Ovary (tissue), 9 donors: ENCODE measurements around the gene KCNJ4. TPM values are rescaled to one million over a fixed set of nuclear protein-coding genes. Genes with fewer than 3 reads are reported as not detected.

Source experiments
- DNase-seq, 5 donors: peaks; one replicate each; pipeline ENCODE4 v3.0.0-alpha.2; 2019 to 2020
- H3K27ac ChIP-seq, 2 donors: fragments of 200-600 bp; one replicate each; pipeline versions ENCODE4 v1.5.1 to v1.8.0; 2019 to 2022
- H3K27me3 ChIP-seq: fragments of 200-600 bp; one replicate; pipeline ENCODE4 v1.8.0; 2022
- H3K36me3 ChIP-seq: fragments of 200-600 bp; sonication (generic); one replicate; pipeline ENCODE4 v1.5.1; 2019
- H3K4me1 ChIP-seq: one replicate; pipeline ENCODE4 v1.8.1; 2013; ENCODE audit warnings: mild to moderate bottlenecking, moderate library complexity; ENCODE audit not compliant: insufficient read depth
- H3K4me3 ChIP-seq: fragments of 200-600 bp; sonication (generic); one replicate; pipeline ENCODE4 v1.5.1; 2017
- H3K9me3 ChIP-seq, 2 donors: fragments of 200-600 bp in 1 of 2; sonication (generic) in 1 of 2; one replicate each; pipeline versions ENCODE4 v1.5.1 to v1.8.1; 2013 to 2019; ENCODE audit warnings: mild to moderate bottlenecking in 1 of 2, moderate library complexity in 1 of 2
- CTCF ChIP-seq, 3 donors: fragments of 450-650 bp in 2 of 3; fragments of 200-600 bp in 1 of 3; IDR thresholded peaks; one replicate each; pipeline versions ENCODE4 v1.5.1 to v1.8.0; 2016 to 2022; ENCODE audit warnings: antibody characterized with exemption in 3 of 3, mild to moderate bottlenecking in 1 of 3
- EP300 ChIP-seq: sonication (generic); formaldehyde crosslinking; IDR thresholded peaks from one replicate; pipeline ENCODE4 v1.6.1; 2017; ENCODE audit warnings: antibody characterized with exemption
- POLR2A ChIP-seq: fragments of 450-650 bp; IDR thresholded peaks from one replicate; pipeline ENCODE4 v1.6.1; 2017; ENCODE audit warnings: antibody characterized with exemption, mild to moderate bottlenecking, moderate library complexity
- WGBS, 3 donors: extraction: QIAGEN DNeasy Blood & Tissue Kit in 1 of 3; methylation state at CpG; one replicate each; pipeline versions ENCODE4 v1.1.5 to v1.1.7; 2013 to 2017; 5-methylcytosine and 5-hydroxymethylcytosine counted together
- intact Hi-C, 4 donors: fragments of 100-400 bp; cut with DNase I; formaldehyde crosslinking; loops; one replicate each; pipeline versions ENCODE4 v1.11.0 to v1.15.1; 2022 to 2023
- polyA plus RNA-seq, 2 donors: library from polyadenylated mRNA; stranded (reverse); fragments of 200-250 nt in 1 of 2; fragments of 350-450 nt in 1 of 2; fragmentation: Illumina TruSeq in 1 of 2; extraction: RNeasy Lipid Tissue Mini Kit (QIAGEN cat#74804) in 1 of 2; gene quantifications; one replicate each; pipeline ENCODE4 v1.2.3, GENCODE V29; 2013 to 2014
- total RNA-seq, 7 donors: library from RNA; depleted of rRNA in 2 of 7; stranded (reverse); fragments of >200 nt in 2 of 7; fragmentation: NEBNext Ultra II Directional in 3 of 7; extraction: Animal tissue kit (Norgen Biotek cat#: 25700) in 3 of 7; gene quantifications; one replicate each; pipeline versions ENCODE4 v1.1.0 to v1.2.4, GENCODE V29; 2016 to 2023
- donor health status: DM: no; HTN: no; CAD: no; lungs with moderate emphysema.
- donor health status: DM: no; HTN: no; CAD: no.
- donor health status: Bipolar disorder and iron deficiency.
- donor health status: DM: yes; HTN: yes; CAD: no.
- donor health status: DM: no; HTN: no; CAD: no.
- donor health status: DM: yes; HTN: yes; CAD: no.

KCNJ4 gene
- total and polyA plus RNA-seq, 9 donors = 0.02 to 0.62 TPM; not detected in 7

DNA sequence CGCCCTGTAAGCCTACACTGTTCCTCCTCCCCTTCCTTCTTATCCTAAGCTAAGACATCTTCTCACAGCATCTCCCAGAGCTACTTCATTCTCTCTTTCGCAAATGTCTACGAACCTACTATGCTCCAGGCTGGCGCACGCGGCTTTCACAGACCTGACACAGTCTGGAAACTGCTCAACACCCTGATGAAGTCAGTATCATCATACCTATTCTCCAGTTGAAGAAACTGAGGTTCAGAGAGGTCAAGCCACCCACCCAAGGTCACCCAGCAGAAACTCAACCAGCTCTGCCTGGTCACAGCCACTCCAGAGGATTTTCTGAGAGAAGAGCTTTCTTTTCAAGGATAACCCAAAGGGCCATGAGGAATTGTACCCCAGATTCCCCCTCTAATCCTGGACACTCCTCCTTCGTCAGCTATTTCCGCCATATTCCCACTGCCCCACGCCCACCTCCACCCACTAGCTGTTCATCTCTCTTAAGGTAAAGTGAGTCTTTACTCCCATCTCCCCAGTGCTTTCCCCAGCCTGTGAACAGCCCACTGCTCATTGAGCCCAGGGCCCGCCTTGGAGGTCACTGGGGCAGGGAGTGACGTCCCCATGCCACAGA lies 1.8 kb downstream of the KCNJ4 start:
- DNase-seq = no peak
- Histone ChIP-seq H3K4me1 (peaks cover 2% of the 10 kb centered on the region), H3K27ac (no peak overlapping the region), H3K36me3 (no peaks in the 10 kb centered on the region), H3K9me3 (no peaks in the 10 kb centered on the region), H3K4me3 (no peak overlapping the region), H3K27me3 (peaks cover 3% of the 10 kb centered on the region)
- WGBS, 3 donors = 75 to 80% (median 76%) methylated on average over 11 of the region's 11 CpGs
- TF ChIP-seq CTCF (IDR thresholded peaks at IDR 0.05) (no peak), POLR2A (no peak), EP300 (no peak)
- intact Hi-C loops = no loop called here

- DNase-seq = no peak
- 18 to 27% (median 25%) methylated on average over 24 to 25 of the region's 25 CpGs for WGBS, 3 donors
- H3K9me3 ChIP-seq = no peaks in the 10 kb centered on the region
- no peaks in the 10 kb centered on the region for H3K36me3 ChIP-seq
- peaks cover 3% of the 10 kb centered on the region for H3K27me3 ChIP-seq
- no peak overlapping the region for H3K27ac ChIP-seq
- intact Hi-C loops = no loop called here
- peaks cover 2% of the 10 kb centered on the region for H3K4me1 ChIP-seq
- H3K4me3 ChIP-seq = no peak overlapping the region
- TF ChIP-seq POLR2A = no peak
- no peak for TF ChIP-seq EP300
- no peak for TF ChIP-seq CTCF (IDR thresholded peaks at IDR 0.05)
These were observed 2.5 kb downstream of the KCNJ4 start for GRCh38 chr22:38452373-38453065.

DNA sequence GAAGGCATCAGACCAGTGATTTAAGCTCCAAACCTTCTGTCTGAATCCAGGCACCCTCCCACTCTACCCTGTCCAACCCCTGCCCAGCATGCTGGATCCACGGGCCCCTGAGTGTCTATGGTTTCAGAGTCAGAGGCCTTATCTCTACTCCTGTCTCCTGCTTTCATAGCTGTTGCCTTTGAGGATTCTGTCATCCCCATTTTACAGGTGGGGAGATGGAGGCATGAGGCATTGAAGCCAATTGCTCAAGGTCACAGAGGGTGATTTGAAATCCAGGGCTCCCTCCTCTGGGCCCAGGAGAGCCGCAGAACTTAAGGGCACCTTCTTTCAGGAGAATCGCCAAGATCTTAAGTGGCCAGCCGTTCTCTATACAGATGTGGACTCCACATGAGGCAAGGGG lies 3.1 kb downstream of the KCNJ4 start:
- Histone ChIP-seq H3K4me1 (peaks cover 2% of the 10 kb centered on the region), H3K27me3 (peaks cover 3% of the 10 kb centered on the region), H3K36me3 (no peaks in the 10 kb centered on the region), H3K27ac (no peak overlapping the region), H3K9me3 (no peaks in the 10 kb centered on the region), H3K4me3 (no peak overlapping the region)
- 63 to 66% (median 63%) methylated on average over 4 of the region's 4 CpGs for WGBS, 3 donors
- TF ChIP-seq EP300 (no peak), POLR2A (no peak), CTCF (IDR thresholded peaks at IDR 0.05) (no peak)
- DNase-seq = no peak
- intact Hi-C loops = no loop called here

- Histone ChIP-seq H3K9me3 (no peaks in the 10 kb centered on the region), H3K4me1 (peaks cover 2% of the 10 kb centered on the region), H3K36me3 (no peaks in the 10 kb centered on the region), H3K27me3 (peaks cover 3% of the 10 kb centered on the region), H3K27ac (no peak overlapping the region), H3K4me3 (no peak overlapping the region)
- no peak for TF ChIP-seq CTCF (IDR thresholded peaks at IDR 0.05)
- no peak for TF ChIP-seq POLR2A
- no peak for TF ChIP-seq EP300
- intact Hi-C loops = no loop called here
- DNase-seq = no peak
- WGBS, 3 donors = 86 to 94% (median 89%) methylated on average over 2 of the region's 2 CpGs
These were observed 3.6 kb downstream of the KCNJ4 start for GRCh38 chr22:38451404-38451803.
